Right renal pelvis (tissue), 4 donors: ENCODE data around the gene GPR15LG. TPM values are rescaled to one million over a fixed set of nuclear protein-coding genes. Genes with fewer than 3 reads are reported as not detected.
"Not testable (repeated sequence)": the region's sequence is repeated elsewhere in the genome, so short reads cannot be mapped to it uniquely, and the experiment has no call there.

Source experiments
- DNase-seq, 4 donors: peaks; one replicate each; pipeline ENCODE4 v3.0.0-alpha.2; 2013; ENCODE audit warnings: low read depth in 4 of 4, low spot score in 3 of 4, missing footprints in 1 of 4
- polyA plus RNA-seq, 4 donors: library from polyadenylated mRNA; unstranded; fragments of 120-200 nt; gene quantifications; one replicate each; pipeline ENCODE4 v1.2.1, GENCODE V29; 2013; ENCODE audit not compliant: insufficient read length in 4 of 4

GPR15LG gene
- 1 to 10 TPM in 1 of 4 donors, under 1 TPM in 2, not detected in 1; 0.18 to 1.1 (median 0.78) TPM for polyA plus RNA-seq

- no peak for DNase-seq
Observed at GRCh38 chr10:84173501-84173929, at the start of gene GPR15LG. Gene GPR15LG (plus strand): TSS chr10:84173801. CDS start chr10:84173852, 51 bp downstream.

- DNase-seq: not testable (repeated sequence)
Observed at GRCh38 chr10:84125910-84126784, 47.5 kb upstream of the GPR15LG start.

- DNase-seq: no peak
Observed at GRCh38 chr10:84126785-84127167, 46.8 kb upstream of the GPR15LG start.

GRCh38 chr10:84135836-84136235, 37.8 kb upstream of the GPR15LG start:
- DNase-seq: no peak

GRCh38 chr10:84137811-84138210, 35.8 kb upstream of the GPR15LG start:
- DNase-seq: no peak

GRCh38 chr10:84138478-84139125, 35.0 kb upstream of the GPR15LG start:
- peak in 1 of 4 donors; percentile 26 for DNase-seq

- peak; percentile 95 to 99 (median 98) for DNase-seq
Observed at GRCh38 chr10:84139126-84140035, 34.2 kb upstream of the GPR15LG start, which contains the start of gene GHITM. Gene GHITM (plus strand): TSS chr10:84139509. CDS start chr10:84141501, 1,992 bp downstream.

- no peak for DNase-seq
Observed at GRCh38 chr10:84140036-84140379, 33.6 kb upstream of the GPR15LG start.

GRCh38 chr10:84147347-84147746, 26.3 kb upstream of the GPR15LG start:
- DNase-seq: no peak

GRCh38 chr10:84148006-84148597, 25.5 kb upstream of the GPR15LG start:
- DNase-seq: not testable (repeated sequence)

GRCh38 chr10:84149854-84150253, 23.7 kb upstream of the GPR15LG start:
- no peak for DNase-seq

- no peak for DNase-seq
Observed at GRCh38 chr10:84152769-84153168, 20.8 kb upstream of the GPR15LG start.

- DNase-seq: no peak
Observed at GRCh38 chr10:84155521-84155920, 18.1 kb upstream of the GPR15LG start.

- DNase-seq: no peak
Observed at GRCh38 chr10:84156009-84156408, 17.6 kb upstream of the GPR15LG start.

GRCh38 chr10:84156768-84157167, 16.8 kb upstream of the GPR15LG start:
- no peak for DNase-seq

- no peak for DNase-seq
Observed at GRCh38 chr10:84158061-84158460, 15.5 kb upstream of the GPR15LG start.

- no peak for DNase-seq
Observed at GRCh38 chr10:84158550-84158949, 15.1 kb upstream of the GPR15LG start.

- DNase-seq: no peak
Observed at GRCh38 chr10:84159076-84159685, 14.4 kb upstream of the GPR15LG start.

GRCh38 chr10:84160663-84161362, 12.8 kb upstream of the GPR15LG start:
- no peak for DNase-seq
